ENCODE measurements around the gene OCSTAMP. TPM values are rescaled to one million over a fixed set of nuclear protein-coding genes. Genes with fewer than 3 reads are reported as not detected.

OCSTAMP gene
- total RNA-seq, 1 experiment from 2014 or later = not detected

DNA sequence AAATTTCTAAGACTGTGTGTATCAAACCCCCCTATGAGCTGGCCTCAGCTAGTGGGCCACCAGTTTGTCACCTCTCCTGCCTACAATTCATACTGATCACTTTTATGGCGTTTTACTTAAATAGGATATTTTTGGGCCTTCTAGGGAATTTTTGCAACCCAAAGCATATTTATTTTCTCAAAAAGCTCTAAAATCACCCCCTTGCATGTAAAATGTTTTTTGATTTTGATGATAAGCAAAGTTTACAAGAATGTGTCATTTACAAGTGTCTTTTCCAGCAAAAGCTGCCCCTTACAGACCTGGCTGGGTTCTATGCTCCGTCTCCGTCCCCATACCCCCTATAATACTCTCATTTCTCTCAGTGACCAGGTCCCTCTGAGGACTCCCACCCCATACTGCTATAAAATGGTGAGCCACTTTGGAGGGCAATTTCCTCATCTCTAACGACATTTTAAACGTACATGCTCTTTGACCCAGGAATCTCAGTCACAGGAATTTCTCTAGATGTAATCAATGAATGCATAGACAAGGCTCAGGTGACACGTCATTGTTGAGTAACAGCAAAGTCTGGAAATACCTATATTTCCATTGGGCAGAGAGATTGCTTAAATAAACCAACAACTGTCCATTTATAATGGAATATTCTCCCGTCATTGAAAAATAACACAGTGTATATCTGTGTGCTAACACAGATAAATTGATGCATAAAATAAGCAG is 13.9 kb upstream of the OCSTAMP start:
- no peak for DNase-seq
- no peaks in the 10 kb centered on the region for H3K27me3 ChIP-seq (ENCODE audit: control insufficient read depth, insufficient read depth, low read length)
- H3K4me3 ChIP-seq (ENCODE audit: insufficient read depth, low read depth, low read length) = no peak overlapping the region
- no peaks in the 10 kb centered on the region for H3K36me3 ChIP-seq (replicated peaks; ENCODE audit: control insufficient read depth, insufficient read depth, low read length)

DNA sequence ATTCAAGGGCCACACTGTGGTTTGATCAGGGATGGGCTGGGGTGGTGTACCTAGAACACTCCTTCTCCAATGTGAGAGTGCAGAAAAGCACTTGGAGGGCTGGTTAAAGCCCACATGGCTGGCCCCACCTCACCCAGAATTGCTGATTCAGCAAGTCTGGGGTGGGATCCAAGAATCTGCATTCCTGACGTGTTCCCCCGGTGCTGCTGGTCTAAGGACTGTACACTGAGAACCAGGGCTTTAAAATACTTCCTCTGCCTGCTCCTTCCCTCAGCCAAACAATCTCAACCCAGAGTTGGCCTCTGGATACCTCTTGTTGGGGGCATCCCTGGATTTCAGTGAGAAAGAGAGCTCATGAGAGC is 13.4 kb upstream of the OCSTAMP start:
- DNase-seq = peak; percentile 17
- no peak overlapping the region for H3K4me3 ChIP-seq (ENCODE audit: insufficient read depth, low read depth, low read length)
- H3K27me3 ChIP-seq (ENCODE audit: control insufficient read depth, insufficient read depth, low read length) = no peaks in the 10 kb centered on the region
- H3K36me3 ChIP-seq (replicated peaks; ENCODE audit: control insufficient read depth, insufficient read depth, low read length) = no peaks in the 10 kb centered on the region

DNA sequence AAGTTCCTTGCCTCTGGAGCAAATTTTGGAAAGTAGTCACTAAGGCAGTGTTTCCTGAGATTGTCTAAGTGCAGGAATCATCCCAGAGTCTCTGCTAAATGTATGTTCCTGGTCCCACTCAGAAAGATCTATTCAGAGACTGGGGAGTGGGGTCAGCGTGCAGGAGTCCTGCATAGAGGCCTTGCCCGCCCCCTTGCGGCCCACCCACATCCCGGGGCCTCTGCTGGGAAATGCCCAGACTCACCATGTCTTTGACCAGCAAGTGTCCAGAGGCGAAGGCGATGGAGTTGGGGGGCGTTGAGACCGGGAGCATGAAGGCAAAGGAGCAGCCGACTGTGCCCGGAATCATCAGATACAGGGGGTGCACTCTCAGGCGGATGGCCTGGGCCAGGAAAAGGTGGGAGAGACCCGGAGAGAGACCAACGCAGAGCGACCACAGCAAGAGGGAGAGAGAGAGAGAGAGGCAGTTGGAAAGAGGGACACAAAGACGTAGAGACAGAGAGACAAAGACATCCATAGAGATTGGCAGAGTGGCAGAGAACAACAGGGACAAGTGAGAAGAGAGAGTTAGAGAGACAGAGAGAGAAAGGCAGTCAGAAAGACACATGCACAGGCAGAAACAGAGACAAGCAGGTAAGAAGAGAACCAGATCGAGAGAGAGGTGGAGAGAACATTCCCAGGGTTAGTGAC is 12.9 kb upstream of the OCSTAMP start:
- H3K27me3 ChIP-seq (ENCODE audit: control insufficient read depth, insufficient read depth, low read length) = no peaks in the 10 kb centered on the region
- no peak overlapping the region for H3K4me3 ChIP-seq (ENCODE audit: insufficient read depth, low read depth, low read length)
- DNase-seq = peak; percentile 71
- H3K36me3 ChIP-seq (replicated peaks; ENCODE audit: control insufficient read depth, insufficient read depth, low read length) = no peaks in the 10 kb centered on the region

DNA sequence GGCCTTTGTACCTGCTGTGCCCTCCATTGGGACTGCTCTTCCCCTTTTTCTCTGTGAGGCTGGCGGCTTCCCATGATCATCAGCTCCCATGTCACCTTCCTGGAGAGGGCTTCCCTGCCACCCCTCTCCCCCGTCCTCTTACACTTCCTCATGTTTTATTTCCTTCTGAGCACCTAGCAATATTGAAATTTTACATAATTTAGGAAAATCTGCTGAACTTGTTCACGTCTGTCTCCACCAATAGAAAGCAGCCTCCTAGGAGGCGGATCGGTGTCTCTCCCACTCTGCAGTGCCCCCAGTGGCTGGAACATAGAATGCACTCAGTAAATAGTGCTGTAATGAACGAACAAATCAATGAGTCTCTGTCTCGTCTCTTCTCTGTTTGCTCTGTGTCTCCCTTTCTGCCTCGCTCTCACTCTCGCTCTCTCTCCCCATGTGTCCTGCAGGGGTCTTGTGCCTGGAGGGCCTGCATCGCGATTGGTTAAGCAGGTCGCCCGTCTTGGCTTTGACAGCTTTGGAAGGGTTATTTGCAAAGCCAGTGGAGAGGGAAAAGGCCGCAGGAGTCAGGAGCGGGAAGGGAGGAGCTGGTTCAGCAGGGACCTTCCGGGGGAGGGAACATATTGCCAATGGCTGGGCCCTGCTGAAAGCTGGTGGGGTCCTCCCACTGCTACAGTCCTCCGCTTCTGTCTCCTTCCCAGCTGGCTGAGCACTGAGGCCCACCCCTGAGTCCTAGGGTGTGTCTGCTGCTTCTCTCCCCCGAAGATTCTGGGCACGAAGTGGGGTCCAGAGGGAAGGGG is 12.1 kb upstream of the OCSTAMP start:
- no peaks in the 10 kb centered on the region for H3K27me3 ChIP-seq (ENCODE audit: control insufficient read depth, insufficient read depth, low read length)
- peak; percentile 88 for DNase-seq
- H3K4me3 ChIP-seq (ENCODE audit: insufficient read depth, low read depth, low read length) = peak overlapping the region; percentile 27
- H3K36me3 ChIP-seq (replicated peaks; ENCODE audit: control insufficient read depth, insufficient read depth, low read length) = no peaks in the 10 kb centered on the region

DNA sequence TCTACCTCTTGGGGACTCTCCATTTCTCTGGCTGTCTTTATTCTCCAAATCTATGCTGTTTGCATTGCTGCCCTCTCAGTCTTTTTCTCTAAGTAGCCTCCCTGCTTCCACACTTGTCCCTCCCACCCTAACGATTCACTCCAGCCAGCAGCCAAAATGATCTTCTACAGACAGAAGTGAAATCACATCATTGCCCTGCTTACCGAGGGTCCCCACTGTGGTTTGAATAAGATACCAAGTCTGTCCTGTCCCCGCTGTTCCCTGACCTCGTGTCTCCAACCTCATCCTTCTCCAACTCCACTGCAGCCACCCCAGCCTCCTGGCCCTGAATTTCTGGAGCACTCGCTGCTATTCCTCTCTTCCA is 11.5 kb upstream of the OCSTAMP start:
- Histone ChIP-seq H3K4me3 (ENCODE audit: insufficient read depth, low read depth, low read length) (peak overlapping the region; percentile 27), H3K36me3 (replicated peaks; ENCODE audit: control insufficient read depth, insufficient read depth, low read length) (no peaks in the 10 kb centered on the region), H3K27me3 (ENCODE audit: control insufficient read depth, insufficient read depth, low read length) (no peaks in the 10 kb centered on the region)
- no peak for DNase-seq

DNA sequence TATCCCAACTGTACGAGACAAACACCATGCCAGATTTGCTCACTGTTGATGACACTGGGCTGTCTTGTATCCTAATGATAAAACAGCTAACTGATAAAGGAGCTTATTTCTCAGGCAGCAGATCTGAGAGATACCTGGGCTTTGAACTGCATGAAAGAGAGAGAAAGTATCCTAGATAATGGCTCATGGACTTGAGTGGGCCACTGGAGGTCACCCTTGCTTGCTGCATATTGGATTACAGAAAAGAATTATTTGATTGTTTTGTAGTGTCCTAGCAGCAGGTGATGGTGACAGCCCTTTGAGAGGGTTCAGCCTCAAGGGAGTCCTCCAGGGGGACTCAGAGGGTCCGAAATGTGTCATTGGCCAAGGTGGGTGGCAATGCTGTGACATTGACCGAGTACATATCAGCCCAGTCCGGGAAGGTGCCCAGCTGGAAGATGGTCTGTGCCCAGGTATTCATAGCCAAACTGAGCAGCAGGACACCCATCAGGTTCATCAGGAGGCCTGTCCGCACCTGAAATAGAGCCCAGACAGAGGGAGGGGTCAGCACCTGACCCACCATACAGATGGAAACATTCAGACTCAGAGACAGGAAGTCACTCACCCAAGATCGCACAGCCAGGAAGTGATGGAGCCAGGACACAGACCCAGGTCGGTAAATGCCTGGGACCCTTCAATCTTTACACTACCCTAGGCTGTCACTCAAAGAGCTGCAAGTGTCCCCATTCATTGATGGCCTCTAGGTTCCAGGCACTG is 9.4 kb upstream of the OCSTAMP start:
- no peak for DNase-seq
- no peak overlapping the region for H3K4me3 ChIP-seq (ENCODE audit: insufficient read depth, low read depth, low read length)
- no peaks in the 10 kb centered on the region for H3K36me3 ChIP-seq (replicated peaks; ENCODE audit: control insufficient read depth, insufficient read depth, low read length)
- H3K27me3 ChIP-seq (ENCODE audit: control insufficient read depth, insufficient read depth, low read length) = no peaks in the 10 kb centered on the region

DNA sequence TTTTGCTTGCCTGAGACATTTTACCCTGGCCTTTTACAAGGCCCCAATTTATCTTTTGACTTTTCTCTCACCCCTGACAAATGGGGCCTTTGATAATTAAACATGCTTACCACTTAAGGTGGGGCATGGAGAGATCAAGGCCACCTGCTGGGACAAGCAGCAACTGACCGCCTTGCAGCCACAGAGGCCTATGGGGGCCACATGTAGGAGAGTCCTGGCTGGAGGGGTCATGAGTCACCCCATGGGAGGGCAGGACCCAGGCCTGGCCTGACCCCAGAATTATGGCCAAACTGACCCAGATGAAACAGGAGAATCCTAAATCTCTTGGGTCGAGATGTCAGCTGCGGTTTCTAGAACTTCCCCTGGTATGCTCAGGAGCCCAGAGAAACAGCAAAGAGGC is 8.5 kb upstream of the OCSTAMP start:
- no peaks in the 10 kb centered on the region for H3K36me3 ChIP-seq (replicated peaks; ENCODE audit: control insufficient read depth, insufficient read depth, low read length)
- H3K27me3 ChIP-seq (ENCODE audit: control insufficient read depth, insufficient read depth, low read length) = no peaks in the 10 kb centered on the region
- no peak for DNase-seq
- H3K4me3 ChIP-seq (ENCODE audit: insufficient read depth, low read depth, low read length) = no peak overlapping the region

DNA sequence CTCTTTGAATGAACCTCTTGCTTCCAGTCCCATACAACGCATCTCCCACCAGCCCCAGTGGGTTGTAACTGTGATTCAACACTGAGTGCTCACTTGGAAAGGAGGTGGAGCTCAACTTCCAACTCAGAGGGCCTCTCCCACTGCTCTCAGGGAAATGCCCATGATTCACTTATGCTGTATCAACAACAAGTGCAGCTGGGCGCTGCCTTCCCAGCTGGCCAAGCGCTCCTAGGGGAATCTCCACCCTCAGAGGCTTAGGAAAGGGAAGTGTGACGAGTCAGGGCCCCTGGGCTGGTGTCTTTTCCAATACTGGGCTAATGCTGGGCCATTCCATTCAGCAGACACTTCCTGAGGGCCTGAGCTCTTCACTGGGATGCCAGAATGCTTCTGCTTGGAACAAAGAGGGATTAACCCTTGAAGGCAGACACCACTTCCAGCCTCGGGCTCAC is 8.1 kb upstream of the OCSTAMP start:
- DNase-seq = no peak
- no peaks in the 10 kb centered on the region for H3K27me3 ChIP-seq (ENCODE audit: control insufficient read depth, insufficient read depth, low read length)
- no peak overlapping the region for H3K4me3 ChIP-seq (ENCODE audit: insufficient read depth, low read depth, low read length)
- no peaks in the 10 kb centered on the region for H3K36me3 ChIP-seq (replicated peaks; ENCODE audit: control insufficient read depth, insufficient read depth, low read length)

DNA sequence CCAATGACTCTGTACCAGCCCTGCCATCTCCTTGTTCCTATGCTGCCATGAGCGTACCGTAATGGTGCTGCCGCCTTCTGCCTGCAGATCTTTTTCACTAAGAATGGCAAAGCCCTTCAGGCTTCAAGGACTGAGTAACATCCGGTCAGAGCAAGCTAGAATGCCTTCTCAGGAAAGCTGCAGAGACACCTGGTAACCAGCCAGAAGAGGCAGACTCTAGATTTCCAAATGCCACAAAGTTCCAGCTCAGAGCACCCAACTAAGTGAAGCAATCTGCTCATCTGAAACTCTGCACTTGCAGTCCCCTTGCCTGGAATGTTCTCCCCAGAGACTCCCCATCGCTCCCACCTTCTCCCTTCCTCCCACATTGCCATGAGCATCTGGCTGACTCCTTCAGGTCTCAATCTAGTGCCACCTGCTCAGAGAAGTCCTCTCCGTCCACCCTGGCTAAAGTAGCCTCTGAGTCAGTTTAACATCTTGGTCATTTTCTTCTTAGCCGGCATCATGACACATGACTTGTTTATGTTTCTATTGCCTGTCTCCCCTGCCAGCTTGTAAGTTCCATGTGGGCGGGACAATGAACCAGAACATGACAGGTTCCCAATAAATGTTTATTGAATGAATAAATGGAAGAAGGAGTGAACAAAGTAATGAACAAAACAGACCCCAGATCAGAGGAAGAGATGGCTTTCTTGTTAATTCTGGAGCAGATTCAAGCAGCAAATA is 6.9 kb upstream of the OCSTAMP start:
- no peak for DNase-seq
- H3K27me3 ChIP-seq (ENCODE audit: control insufficient read depth, insufficient read depth, low read length) = no peaks in the 10 kb centered on the region
- no peak overlapping the region for H3K4me3 ChIP-seq (ENCODE audit: insufficient read depth, low read depth, low read length)
- H3K36me3 ChIP-seq (replicated peaks; ENCODE audit: control insufficient read depth, insufficient read depth, low read length) = no peaks in the 10 kb centered on the region

DNA sequence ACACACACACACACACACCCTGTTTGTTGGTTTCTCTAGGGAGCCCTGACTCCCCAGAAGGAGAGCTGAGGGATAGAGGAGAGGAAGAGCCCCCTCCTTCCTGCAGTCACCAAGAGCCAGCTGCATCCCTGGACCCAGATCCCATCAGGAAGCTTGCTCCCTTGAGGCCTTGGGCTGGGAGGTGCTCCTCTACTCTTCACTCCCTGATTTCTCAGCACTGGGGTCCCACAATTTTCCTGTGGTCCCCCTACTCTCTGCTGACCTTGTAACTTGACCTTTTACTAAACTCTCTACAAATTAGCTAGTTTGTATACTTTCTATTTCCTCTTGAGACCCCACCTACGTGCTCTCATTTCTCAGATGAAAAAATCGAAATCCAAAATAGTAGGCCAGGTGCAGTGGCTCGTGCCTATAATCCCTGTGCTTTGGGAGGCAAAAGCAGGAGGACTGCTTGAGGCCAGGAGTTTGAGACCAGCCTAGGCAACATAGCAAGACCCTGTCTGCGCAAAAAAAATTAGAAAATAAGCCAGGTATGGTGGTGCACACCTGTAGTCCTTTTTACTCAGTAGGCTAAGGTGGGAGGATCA is 5.0 kb upstream of the OCSTAMP start:
- Histone ChIP-seq H3K36me3 (replicated peaks; ENCODE audit: control insufficient read depth, insufficient read depth, low read length) (no peaks in the 10 kb centered on the region), H3K27me3 (ENCODE audit: control insufficient read depth, insufficient read depth, low read length) (no peaks in the 10 kb centered on the region)
- no peak for DNase-seq

DNA sequence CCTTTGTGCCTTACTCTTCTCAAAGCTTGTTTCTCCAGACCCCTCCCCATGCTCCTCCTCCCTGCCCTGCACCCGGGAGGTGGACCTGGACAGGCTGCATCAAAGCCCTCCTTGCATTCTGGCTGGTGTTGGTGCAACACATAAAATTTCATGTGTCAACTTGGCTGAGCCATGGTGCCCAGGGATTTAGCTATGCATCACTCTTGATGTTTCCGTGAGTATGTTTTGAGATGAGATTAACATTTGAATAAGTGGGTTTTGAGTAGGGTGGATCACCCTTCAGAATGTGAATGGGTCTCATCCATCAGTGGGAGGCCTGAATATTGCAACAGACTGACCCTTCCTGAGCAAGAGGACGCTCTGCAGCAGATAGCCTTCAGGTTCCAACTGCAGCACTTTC is 4.4 kb upstream of the OCSTAMP start:
- no peaks in the 10 kb centered on the region for H3K36me3 ChIP-seq (replicated peaks; ENCODE audit: control insufficient read depth, insufficient read depth, low read length)
- H3K27me3 ChIP-seq (ENCODE audit: control insufficient read depth, insufficient read depth, low read length) = no peaks in the 10 kb centered on the region
- no peak for DNase-seq
- H3K4me3 ChIP-seq (ENCODE audit: insufficient read depth, low read depth, low read length) = no peak overlapping the region

More for the DNA sequence above, 5.0 kb upstream of the OCSTAMP start:
- no peak overlapping the region for H3K4me3 ChIP-seq (ENCODE audit: insufficient read depth, low read depth, low read length)

DNA sequence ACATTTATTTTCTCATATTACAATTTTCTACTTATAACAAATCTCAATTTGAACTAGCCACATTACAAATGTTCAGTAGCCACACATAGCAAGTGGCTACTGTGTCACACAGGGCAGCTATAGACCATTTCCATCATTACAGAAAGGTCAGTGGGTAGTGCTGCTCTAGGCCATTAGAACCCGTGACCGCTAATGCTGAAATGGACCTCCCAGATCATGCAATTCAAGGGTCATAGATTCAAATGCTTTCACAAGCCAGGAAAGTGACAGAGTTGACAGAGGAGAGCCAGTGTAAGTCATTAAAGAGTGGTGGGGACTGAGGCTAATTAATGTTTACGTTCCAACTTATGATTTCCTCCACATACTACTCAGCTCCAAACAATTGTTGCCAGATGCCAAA is 3.5 kb upstream of the OCSTAMP start:
- Histone ChIP-seq H3K27me3 (ENCODE audit: control insufficient read depth, insufficient read depth, low read length) (no peaks in the 10 kb centered on the region), H3K4me3 (ENCODE audit: insufficient read depth, low read depth, low read length) (no peak overlapping the region), H3K36me3 (replicated peaks; ENCODE audit: control insufficient read depth, insufficient read depth, low read length) (no peaks in the 10 kb centered on the region)
- DNase-seq = no peak

DNA sequence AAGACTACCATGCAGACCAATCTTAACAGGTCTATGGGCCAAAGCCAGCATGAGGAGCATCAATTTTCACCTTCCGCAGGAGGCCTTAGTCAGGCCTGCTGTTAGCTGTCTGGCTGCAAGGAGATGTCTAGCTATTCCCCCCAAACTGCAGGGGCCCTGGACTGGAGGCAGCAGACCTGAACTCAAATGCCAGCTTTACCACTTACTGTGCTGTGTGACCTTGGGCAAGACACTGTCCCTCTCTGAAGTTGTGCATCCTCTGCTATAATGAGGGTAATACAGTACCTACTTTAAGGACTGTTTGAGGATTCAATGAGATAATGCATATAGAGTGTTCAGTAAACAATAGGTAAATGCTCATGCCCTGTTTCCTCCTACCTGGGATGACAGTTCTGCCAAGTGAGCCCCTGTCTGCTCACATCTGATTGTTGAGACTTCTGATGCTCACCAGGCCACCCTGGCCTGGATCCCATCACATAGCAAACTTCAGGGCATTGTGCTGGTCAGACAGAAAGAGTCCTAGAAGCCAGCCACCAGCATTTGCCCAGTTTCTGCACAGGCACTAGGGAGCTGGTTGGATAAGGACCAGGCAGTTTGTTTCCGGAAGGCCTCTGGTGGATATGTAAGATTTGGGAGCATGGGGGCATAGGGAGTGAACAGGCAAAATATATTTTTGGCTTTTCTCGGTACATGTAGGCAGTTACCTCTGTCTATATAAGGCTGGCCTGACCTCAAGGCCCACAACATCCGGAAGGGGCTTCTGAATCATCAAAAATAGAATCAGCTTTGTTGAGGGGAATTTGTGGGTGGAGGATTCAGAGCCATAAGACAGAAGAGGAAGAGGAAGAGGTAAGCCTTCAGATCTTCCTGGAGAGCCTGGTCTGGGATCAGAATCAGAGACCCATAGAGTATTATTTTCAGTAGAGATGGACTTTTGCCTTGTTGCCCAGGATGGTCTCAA is 2.3 kb upstream of the OCSTAMP start:
- Histone ChIP-seq H3K36me3 (replicated peaks; ENCODE audit: control insufficient read depth, insufficient read depth, low read length) (no peaks in the 10 kb centered on the region), H3K27me3 (ENCODE audit: control insufficient read depth, insufficient read depth, low read length) (no peaks in the 10 kb centered on the region), H3K4me3 (ENCODE audit: insufficient read depth, low read depth, low read length) (no peak overlapping the region)
- no peak for DNase-seq
